Neural cell (in vitro differentiated cells): ENCODE measurements around the gene SMAD1.

Experiments used
- EP300 ChIP-seq: fragments of 450-650 bp; conservative IDR thresholded peaks from 2 replicates; pipeline ENCODE4 v1.6.1; 2014; ENCODE audit warnings: antibody characterized with exemption, mild to moderate bottlenecking, moderate library complexity; ENCODE audit not compliant: poor library complexity, severe bottlenecking
- TF ChIP-seq, protein P1 (sequence below): fragments of 450-650 bp; IDR thresholded peaks from 2 replicates; pipeline ENCODE4 v1.5.1; 2014; ENCODE audit warnings: antibody characterized with exemption, mild to moderate bottlenecking, moderate library complexity; ENCODE audit not compliant: poor library complexity, severe bottlenecking
- TF ChIP-seq, protein P2 (sequence below): IDR thresholded peaks from 2 replicates; pipeline ENCODE4 v1.6.1; 2012; ENCODE audit warnings: borderline replicate concordance

- TF ChIP-seq, protein P1, sequence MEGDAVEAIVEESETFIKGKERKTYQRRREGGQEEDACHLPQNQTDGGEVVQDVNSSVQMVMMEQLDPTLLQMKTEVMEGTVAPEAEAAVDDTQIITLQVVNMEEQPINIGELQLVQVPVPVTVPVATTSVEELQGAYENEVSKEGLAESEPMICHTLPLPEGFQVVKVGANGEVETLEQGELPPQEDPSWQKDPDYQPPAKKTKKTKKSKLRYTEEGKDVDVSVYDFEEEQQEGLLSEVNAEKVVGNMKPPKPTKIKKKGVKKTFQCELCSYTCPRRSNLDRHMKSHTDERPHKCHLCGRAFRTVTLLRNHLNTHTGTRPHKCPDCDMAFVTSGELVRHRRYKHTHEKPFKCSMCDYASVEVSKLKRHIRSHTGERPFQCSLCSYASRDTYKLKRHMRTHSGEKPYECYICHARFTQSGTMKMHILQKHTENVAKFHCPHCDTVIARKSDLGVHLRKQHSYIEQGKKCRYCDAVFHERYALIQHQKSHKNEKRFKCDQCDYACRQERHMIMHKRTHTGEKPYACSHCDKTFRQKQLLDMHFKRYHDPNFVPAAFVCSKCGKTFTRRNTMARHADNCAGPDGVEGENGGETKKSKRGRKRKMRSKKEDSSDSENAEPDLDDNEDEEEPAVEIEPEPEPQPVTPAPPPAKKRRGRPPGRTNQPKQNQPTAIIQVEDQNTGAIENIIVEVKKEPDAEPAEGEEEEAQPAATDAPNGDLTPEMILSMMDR = no peak
- TF ChIP-seq, protein P2, sequence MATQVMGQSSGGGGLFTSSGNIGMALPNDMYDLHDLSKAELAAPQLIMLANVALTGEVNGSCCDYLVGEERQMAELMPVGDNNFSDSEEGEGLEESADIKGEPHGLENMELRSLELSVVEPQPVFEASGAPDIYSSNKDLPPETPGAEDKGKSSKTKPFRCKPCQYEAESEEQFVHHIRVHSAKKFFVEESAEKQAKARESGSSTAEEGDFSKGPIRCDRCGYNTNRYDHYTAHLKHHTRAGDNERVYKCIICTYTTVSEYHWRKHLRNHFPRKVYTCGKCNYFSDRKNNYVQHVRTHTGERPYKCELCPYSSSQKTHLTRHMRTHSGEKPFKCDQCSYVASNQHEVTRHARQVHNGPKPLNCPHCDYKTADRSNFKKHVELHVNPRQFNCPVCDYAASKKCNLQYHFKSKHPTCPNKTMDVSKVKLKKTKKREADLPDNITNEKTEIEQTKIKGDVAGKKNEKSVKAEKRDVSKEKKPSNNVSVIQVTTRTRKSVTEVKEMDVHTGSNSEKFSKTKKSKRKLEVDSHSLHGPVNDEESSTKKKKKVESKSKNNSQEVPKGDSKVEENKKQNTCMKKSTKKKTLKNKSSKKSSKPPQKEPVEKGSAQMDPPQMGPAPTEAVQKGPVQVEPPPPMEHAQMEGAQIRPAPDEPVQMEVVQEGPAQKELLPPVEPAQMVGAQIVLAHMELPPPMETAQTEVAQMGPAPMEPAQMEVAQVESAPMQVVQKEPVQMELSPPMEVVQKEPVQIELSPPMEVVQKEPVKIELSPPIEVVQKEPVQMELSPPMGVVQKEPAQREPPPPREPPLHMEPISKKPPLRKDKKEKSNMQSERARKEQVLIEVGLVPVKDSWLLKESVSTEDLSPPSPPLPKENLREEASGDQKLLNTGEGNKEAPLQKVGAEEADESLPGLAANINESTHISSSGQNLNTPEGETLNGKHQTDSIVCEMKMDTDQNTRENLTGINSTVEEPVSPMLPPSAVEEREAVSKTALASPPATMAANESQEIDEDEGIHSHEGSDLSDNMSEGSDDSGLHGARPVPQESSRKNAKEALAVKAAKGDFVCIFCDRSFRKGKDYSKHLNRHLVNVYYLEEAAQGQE = no peak
- TF ChIP-seq EP300 = no peak
These were observed 71.7 kb downstream of the SMAD1 start for GRCh38 chr4:145553375-145553774.
